Loucy (cell line): ENCODE results near the gene CD6.

ENCODE experiments used
- H2AFZ ChIP-seq: fragments of 200-600 bp; sonication (generic); 2 replicates; pipeline ENCODE4 v1.6.0; 2016; ENCODE audit warnings: antibody characterized with exemption, mild to moderate bottlenecking, low read length, moderate library complexity
- H3F3A ChIP-seq: fragments of 200-600 bp; 2 replicates; pipeline ENCODE4 v1.6.0; 2016; ENCODE audit warnings: antibody characterized with exemption, low read depth, mild to moderate bottlenecking
- H3K27me3 ChIP-seq: fragments of 200-600 bp; sonication (generic); 2 replicates; pipeline ENCODE4 v1.6.1; 2014; ENCODE audit warnings: low read length, mild to moderate bottlenecking; ENCODE audit not compliant: insufficient read depth, poor library complexity, severe bottlenecking
- H3K36me3 ChIP-seq: fragments of 200-600 bp; sonication (generic); 2 replicates; pipeline ENCODE4 v1.6.1; 2016; ENCODE audit warnings: low read length; ENCODE audit not compliant: insufficient read depth
- H3K4me1 ChIP-seq: fragments of 200-600 bp; sonication (generic); 2 replicates; pipeline ENCODE4 v1.5.1; 2014; ENCODE audit warnings: low read length, mild to moderate bottlenecking; ENCODE audit not compliant: insufficient read depth, poor library complexity, severe bottlenecking
- H3K4me2 ChIP-seq: fragments of 200-600 bp; sonication (generic); 2 replicates; pipeline ENCODE4 v1.6.0; 2014; ENCODE audit warnings: antibody characterized with exemption, low read length, low read depth, mild to moderate bottlenecking; ENCODE audit not compliant: poor library complexity, severe bottlenecking
- H3K4me3 ChIP-seq: fragments of 200-600 bp; sonication (generic); 2 replicates; pipeline ENCODE4 v1.5.1; 2014; ENCODE audit warnings: low read length, mild to moderate bottlenecking, mixed read lengths; ENCODE audit not compliant: poor library complexity, severe bottlenecking
- H3K79me2 ChIP-seq: fragments of 200-600 bp; sonication (generic); 2 replicates; pipeline ENCODE4 v1.6.1; 2014; ENCODE audit warnings: low read length; ENCODE audit not compliant: insufficient read depth
- H3K9ac ChIP-seq: fragments of 200-600 bp; sonication (generic); 2 replicates; pipeline ENCODE4 v1.6.0; 2014; ENCODE audit warnings: mild to moderate bottlenecking, low read depth, low read length, moderate library complexity; ENCODE audit not compliant: poor library complexity, severe bottlenecking
- H3K9me2 ChIP-seq: fragments of 200-600 bp; sonication (generic); replicated peaks from 2 replicates; pipeline ENCODE4 v1.6.1; 2016; ENCODE audit warnings: low read depth, low read length, mixed read lengths
- H3K9me3 ChIP-seq: fragments of 200-600 bp; sonication (generic); 2 replicates; pipeline ENCODE4 v1.6.1; 2014; ENCODE audit warnings: mild to moderate bottlenecking, antibody characterized with exemption, low read length, low read depth; ENCODE audit not compliant: insufficient read depth
- H4K20me1 ChIP-seq: fragments of 200-600 bp; sonication (generic); 2 replicates; pipeline ENCODE4 v1.6.0; 2014; ENCODE audit warnings: antibody characterized with exemption, low read length, mild to moderate bottlenecking; ENCODE audit not compliant: insufficient read depth, poor library complexity, severe bottlenecking
- CTCF ChIP-seq: fragments of 200-600 bp; sonication (generic); conservative IDR thresholded peaks from 2 replicates; pipeline ENCODE4 v1.5.1; 2014; ENCODE audit warnings: mild to moderate bottlenecking, antibody characterized with exemption, low read length
- EZH2phosphoT487 ChIP-seq: fragments of 200-600 bp; IDR thresholded peaks from 2 replicates; pipeline ENCODE4 v1.6.1; 2018; ENCODE audit warnings: antibody characterized with exemption, mild to moderate bottlenecking, moderate library complexity, borderline replicate concordance

The CD6 gene

GRCh38 chr11:61033417-61033816 lies 61.9 kb downstream of the CD6 start:
- H3K4me1 ChIP-seq: peaks cover 2% of the 10 kb centered on the region
- no peaks in the 10 kb centered on the region for H3K9me3 ChIP-seq
- no peaks in the 10 kb centered on the region for H3K36me3 ChIP-seq
- TF ChIP-seq CTCF (no peak), EZH2phosphoT487 (no peak)
- H3K9me2 ChIP-seq: no peaks in the 10 kb centered on the region
- H4K20me1 ChIP-seq: no peaks in the 10 kb centered on the region
- no peaks in the 10 kb centered on the region for H3F3A ChIP-seq
- H3K27me3 ChIP-seq: no peaks in the 10 kb centered on the region
- no peak overlapping the region for H3K4me3 ChIP-seq
- H2AFZ ChIP-seq: no peak overlapping the region
- H3K9ac ChIP-seq: no peak overlapping the region
- H3K4me2 ChIP-seq: no peak overlapping the region
- no peaks in the 10 kb centered on the region for H3K79me2 ChIP-seq

GRCh38 chr11:61034111-61034510 lies 62.6 kb downstream of the CD6 start:
- Histone ChIP-seq H3K9ac (no peak overlapping the region), H3K27me3 (no peaks in the 10 kb centered on the region), H3K4me2 (no peak overlapping the region), H2AFZ (no peak overlapping the region), H3K79me2 (no peaks in the 10 kb centered on the region), H3K4me1 (no peaks in the 10 kb centered on the region), H4K20me1 (no peaks in the 10 kb centered on the region), H3K36me3 (no peaks in the 10 kb centered on the region), H3F3A (no peaks in the 10 kb centered on the region), H3K9me2 (no peaks in the 10 kb centered on the region), H3K9me3 (no peaks in the 10 kb centered on the region), H3K4me3 (no peak overlapping the region)
- TF ChIP-seq CTCF: no peak
- TF ChIP-seq EZH2phosphoT487: no peak

- Histone ChIP-seq H3K9ac (no peak overlapping the region), H3F3A (no peaks in the 10 kb centered on the region), H3K4me3 (no peak overlapping the region), H3K9me2 (no peaks in the 10 kb centered on the region), H3K9me3 (no peaks in the 10 kb centered on the region), H2AFZ (no peak overlapping the region), H4K20me1 (no peaks in the 10 kb centered on the region), H3K4me1 (no peaks in the 10 kb centered on the region), H3K27me3 (no peaks in the 10 kb centered on the region), H3K4me2 (no peak overlapping the region), H3K36me3 (no peaks in the 10 kb centered on the region), H3K79me2 (no peaks in the 10 kb centered on the region)
- TF ChIP-seq CTCF (no peak), EZH2phosphoT487 (no peak)
Observed at GRCh38 chr11:61034704-61035525, 63.4 kb downstream of the CD6 start.
